GM10248 (cell line): Measurements from ENCODE around the gene UHRF1.
A peak's percentile ranks its signal among the peaks of the same experiment; 100 is the strongest.
"Not testable (repeated sequence)": the region's sequence is repeated elsewhere in the genome, so short reads cannot be mapped to it uniquely, and the experiment has no call there.

Experiments used
- CTCF ChIA-PET: fragments of 300-600 bp; sonication (Branson Sonifier 250); formaldehyde crosslinking; extraction: SDS; loops from one replicate; lab custom pipeline; 2021; ENCODE audit warnings: antibody characterized with exemption; lab: Yijun Ruan, JAX
- POLR2A ChIA-PET: fragments of 350-650 bp; sonication (Branson Sonifier 250); formaldehyde crosslinking; extraction: SDS; loops from one replicate; lab custom pipeline; 2020; ENCODE audit warnings: antibody characterized with exemption; lab: Yijun Ruan, JAX
- DNase-seq: peaks from one replicate; pipeline ENCODE4 v3.0.0; 2012; ENCODE audit errors: extremely low spot score
- CTCF ChIP-seq: IDR thresholded peaks from 2 replicates; pipeline ENCODE4 v1.5.1; 2012; ENCODE audit warnings: mild to moderate bottlenecking, low read depth; ENCODE audit errors: extremely low read depth, missing control alignments, control extremely low read depth

The UHRF1 gene

GRCh38 chr19:4930664-4931063, 21.4 kb downstream of the UHRF1 start:
- peak; percentile 15 for DNase-seq
- POLR2A ChIA-PET: no interaction called here
- CTCF ChIA-PET: interaction anchor here (0.6 to 1.9 kb wide), 2 partner anchors 17 to 100 kb away, joined by 3 to 6 read pairs; no protein-coding TSS in a partner anchor

GRCh38 chr19:4932711-4933110, 23.4 kb downstream of the UHRF1 start:
- ChIA-PET POLR2A (interaction anchor here (0.6 kb wide), 1 partner anchor 16 kb away, joined by 4 read pairs; no protein-coding TSS in a partner anchor), CTCF (no interaction called here)
- TF ChIP-seq CTCF: no peak
- DNase-seq: no peak

More at GRCh38 chr19:4930664-4931063, 21.4 kb downstream of the UHRF1 start:
- no peak for TF ChIP-seq CTCF

- no peak for DNase-seq
- ChIA-PET POLR2A (no interaction called here), CTCF (no interaction called here)
- no peak for TF ChIP-seq CTCF
Observed at GRCh38 chr19:4933528-4933927, 24.2 kb downstream of the UHRF1 start.

GRCh38 chr19:4935444-4935843, 26.1 kb downstream of the UHRF1 start:
- DNase-seq: no peak
- TF ChIP-seq CTCF: no peak
- POLR2A ChIA-PET: no interaction called here
- CTCF ChIA-PET: no interaction called here

- ChIA-PET POLR2A (interaction anchor here (0.7 kb wide), 1 partner anchor 8 kb away, joined by 8 read pairs; no protein-coding TSS in a partner anchor), CTCF (interaction anchor here (1.2 to 1.5 kb wide), 3 partner anchors 9 to 25 kb away, joined by 3 to 4 read pairs (median 4); no protein-coding TSS in a partner anchor)
- TF ChIP-seq CTCF: no peak
- no peak for DNase-seq
Observed at GRCh38 chr19:4937060-4937459, 27.8 kb downstream of the UHRF1 start.

GRCh38 chr19:4938461-4938860, 29.2 kb downstream of the UHRF1 start:
- CTCF ChIA-PET: interaction anchor here (1.5 kb wide), 1 partner anchor 13 kb away, joined by 4 read pairs; no protein-coding TSS in a partner anchor
- DNase-seq, POLR2A ChIA-PET: not testable (repeated sequence)

GRCh38 chr19:4939466-4939865, 30.2 kb downstream of the UHRF1 start:
- no peak for DNase-seq
- ChIA-PET CTCF (interaction anchor here (1.8 to 3.3 kb wide), 2 partner anchors 11 to 28 kb away, joined by 4 to 9 read pairs; no protein-coding TSS in a partner anchor), POLR2A (no interaction called here)
- TF ChIP-seq CTCF: no peak

- POLR2A ChIA-PET, DNase-seq: not testable (repeated sequence)
- CTCF ChIA-PET: interaction anchor here (1.5 to 3.3 kb wide), 2 partner anchors 9 to 13 kb away, joined by 3 to 9 read pairs; no protein-coding TSS in a partner anchor
Observed at GRCh38 chr19:4941638-4942169, 32.4 kb downstream of the UHRF1 start.

GRCh38 chr19:4950650-4951049, 41.3 kb downstream of the UHRF1 start:
- DNase-seq, POLR2A ChIA-PET: not testable (repeated sequence)
- CTCF ChIA-PET: interaction anchor here (1.5 kb wide), 1 partner anchor 8 kb away, joined by 3 read pairs; no protein-coding TSS in a partner anchor
